22Rv1 (cell line): ENCODE data around the gene PRXL2A.

ENCODE experiments used
- CTCF ChIP-seq: fragments of 450-650 bp; IDR thresholded peaks from 2 replicates; pipeline ENCODE4 v1.5.1; 2017; ENCODE audit warnings: mild to moderate bottlenecking
- ZFX ChIP-seq: fragments of 450-650 bp; IDR thresholded peaks from 2 replicates; pipeline ENCODE4 v1.6.1; 2017; ENCODE audit warnings: antibody characterized with exemption, borderline replicate concordance

GRCh38 chr10:80409121-80409520, 770 bp downstream of the PRXL2A start:
- TF ChIP-seq CTCF (no peak), ZFX (no peak)
